HG03159 (cell line): ENCODE results near the gene FOSB.
A peak's percentile ranks its signal among the peaks of the same experiment; 100 is the strongest.
"Not testable (repeated sequence)": the region's sequence is repeated elsewhere in the genome, so short reads cannot be mapped to it uniquely, and the experiment has no call there.

ENCODE experiments used
- ATAC-seq: cut with Tn5 transposase; IDR thresholded peaks from one replicate; pipeline ENCODE4 v1.9.1; 2021; ENCODE audit warnings: mild to moderate bottlenecking, moderate library complexity; ENCODE audit not compliant: unreplicated experiment

FOSB gene

GRCh38 chr19:45503909-45504308 is 36.1 kb downstream of the FOSB start:
- ATAC-seq = no peak

- ATAC-seq = no peak
Observed at GRCh38 chr19:45505151-45505995, 37.6 kb downstream of the FOSB start.

- ATAC-seq = no peak
Observed at GRCh38 chr19:45505996-45506245, 38.1 kb downstream of the FOSB start.

GRCh38 chr19:45506246-45506988 is 38.6 kb downstream of the FOSB start:
- ATAC-seq = peak; percentile 57

- peak; percentile 46 for ATAC-seq
Observed at GRCh38 chr19:45506989-45507871, 39.4 kb downstream of the FOSB start, which contains the start of gene VASP. VASP (plus strand) TSS chr19:45507479; CDS start chr19:45507772, 293 bp downstream.

GRCh38 chr19:45507872-45508416 is 40.1 kb downstream of the FOSB start:
- no peak for ATAC-seq

- ATAC-seq = no peak
Observed at GRCh38 chr19:45508417-45508860, 40.6 kb downstream of the FOSB start.

- ATAC-seq = no peak
Observed at GRCh38 chr19:45508861-45509691, 41.3 kb downstream of the FOSB start.

- no peak for ATAC-seq
Observed at GRCh38 chr19:45509692-45510015, 41.9 kb downstream of the FOSB start.

GRCh38 chr19:45510352-45510751 is 42.6 kb downstream of the FOSB start:
- ATAC-seq = not testable (repeated sequence)

GRCh38 chr19:45511074-45511473 is 43.3 kb downstream of the FOSB start:
- ATAC-seq = no peak

GRCh38 chr19:45512881-45513483 is 45.2 kb downstream of the FOSB start:
- no peak for ATAC-seq

GRCh38 chr19:45514376-45515051 is 46.7 kb downstream of the FOSB start:
- ATAC-seq = no peak

- no peak for ATAC-seq
Observed at GRCh38 chr19:45515081-45515624, 47.4 kb downstream of the FOSB start.

- no peak for ATAC-seq
Observed at GRCh38 chr19:45515807-45516401, 48.1 kb downstream of the FOSB start.

- ATAC-seq = no peak
Observed at GRCh38 chr19:45517238-45517637, 49.4 kb downstream of the FOSB start.

- ATAC-seq = no peak
Observed at GRCh38 chr19:45517641-45518468, 50.1 kb downstream of the FOSB start.

- ATAC-seq = no peak
Observed at GRCh38 chr19:45518469-45518826, 50.7 kb downstream of the FOSB start.
